ENCODE results near the gene DACT2.

Gene DACT2

GRCh38 chr6:168309183-168309582 lies 10.4 kb downstream of the DACT2 start:
- no peak overlapping the region for H3K4ac ChIP-seq (ENCODE audit: low read depth, low read length)
- no peak overlapping the region for H3K27ac ChIP-seq (ENCODE audit: low read depth, low read length)
- H3K18ac ChIP-seq (ENCODE audit: low read length), result no peak overlapping the region
- DNase-seq, result no peak
- H3K4me1 ChIP-seq (ENCODE audit: control insufficient read depth in 1 of 2, insufficient read depth in 2 of 2, low read length in 2 of 2), result peaks cover 7 to 21% of the 10 kb centered on the region in 2 experiments
- no peaks in the 10 kb centered on the region for H3K27me3 ChIP-seq (ENCODE audit: insufficient read depth, low read length)
- no peak overlapping the region for H3K4me2 ChIP-seq (ENCODE audit: low read length)
- H3K79me1 ChIP-seq (ENCODE audit: low read length), result peaks cover 7% of the 10 kb centered on the region
- peaks cover 0 to 2% of the 10 kb centered on the region in 2 experiments for H3K36me3 ChIP-seq (ENCODE audit: control insufficient read depth in 1 of 2, insufficient read depth in 2 of 2, low read length in 2 of 2)
- H3K9me3 ChIP-seq (ENCODE audit: insufficient read depth, low read depth, low read length), result no peaks in the 10 kb centered on the region
- no peak overlapping the region for H2BK5ac ChIP-seq (ENCODE audit: low read depth, low read length, poor library complexity)
- H2AFZ ChIP-seq (ENCODE audit: insufficient read depth, low read length, poor library complexity), result no peak overlapping the region
- H3K79me2 ChIP-seq (ENCODE audit: control insufficient read depth, insufficient read depth, low read length, poor library complexity), result no peaks in the 10 kb centered on the region
- no peak overlapping the region for H2BK120ac ChIP-seq (ENCODE audit: insufficient read depth, low read length, poor library complexity)
- H4K91ac ChIP-seq (ENCODE audit: low read depth, low read length), result no peak overlapping the region
- no peak overlapping the region for H3K14ac ChIP-seq (ENCODE audit: low read length)
- H4K12ac ChIP-seq (ENCODE audit: low read depth, low read length), result no peak overlapping the region
- no peak overlapping the region for H2AK5ac ChIP-seq (ENCODE audit: low read length)
- H3K23ac ChIP-seq (ENCODE audit: low read length), result no peak overlapping the region
- no peak overlapping the region for H3K4me3 ChIP-seq (ENCODE audit: low read depth, low read length)
- H2BK12ac ChIP-seq (ENCODE audit: low read length), result no peak overlapping the region
- no CpG with 5 or more reads among the region's 30 CpGs for WGBS (ENCODE audit: extremely low coverage, insufficient coverage, insufficient read length)
- no peak overlapping the region for H4K8ac ChIP-seq (ENCODE audit: low read depth, low read length)
- no peak overlapping the region for H3K9ac ChIP-seq (ENCODE audit: low read length)

- no peaks in the 10 kb centered on the region for H3K9me3 ChIP-seq (ENCODE audit: insufficient read depth, low read depth, low read length)
- DNase-seq, result no peak
- H3K27me3 ChIP-seq (ENCODE audit: insufficient read depth, low read length), result no peaks in the 10 kb centered on the region
- no peak overlapping the region for H2BK5ac ChIP-seq (ENCODE audit: low read depth, low read length, poor library complexity)
- no peak overlapping the region for H3K9ac ChIP-seq (ENCODE audit: low read length)
- no CpG with 5 or more reads among the region's 35 CpGs for WGBS (ENCODE audit: extremely low coverage, insufficient coverage, insufficient read length)
- H2BK120ac ChIP-seq (ENCODE audit: insufficient read depth, low read length, poor library complexity), result no peak overlapping the region
- H2BK12ac ChIP-seq (ENCODE audit: low read length), result no peak overlapping the region
- no peak overlapping the region for H2AK5ac ChIP-seq (ENCODE audit: low read length)
- no peak overlapping the region for H3K18ac ChIP-seq (ENCODE audit: low read length)
- no peak overlapping the region for H4K12ac ChIP-seq (ENCODE audit: low read depth, low read length)
- H3K14ac ChIP-seq (ENCODE audit: low read length), result no peak overlapping the region
- no peak overlapping the region for H3K4me2 ChIP-seq (ENCODE audit: low read length)
- H3K4me3 ChIP-seq (ENCODE audit: low read depth, low read length), result no peak overlapping the region
- no peak overlapping the region for H4K8ac ChIP-seq (ENCODE audit: low read depth, low read length)
- no peak overlapping the region for H3K4ac ChIP-seq (ENCODE audit: low read depth, low read length)
- no peak overlapping the region for H3K27ac ChIP-seq (ENCODE audit: low read depth, low read length)
- no peak overlapping the region for H3K23ac ChIP-seq (ENCODE audit: low read length)
- H3K4me1 ChIP-seq (ENCODE audit: control insufficient read depth in 1 of 2, insufficient read depth in 2 of 2, low read length in 2 of 2), result peaks cover 4 to 15% of the 10 kb centered on the region in 2 experiments
- no peaks in the 10 kb centered on the region for H3K79me2 ChIP-seq (ENCODE audit: control insufficient read depth, insufficient read depth, low read length, poor library complexity)
- peaks cover 0 to 2% of the 10 kb centered on the region in 2 experiments for H3K36me3 ChIP-seq (ENCODE audit: control insufficient read depth in 1 of 2, insufficient read depth in 2 of 2, low read length in 2 of 2)
- H3K79me1 ChIP-seq (ENCODE audit: low read length), result peaks cover 3% of the 10 kb centered on the region
- no peak overlapping the region for H4K91ac ChIP-seq (ENCODE audit: low read depth, low read length)
- H2AFZ ChIP-seq (ENCODE audit: insufficient read depth, low read length, poor library complexity), result no peak overlapping the region
Observed at GRCh38 chr6:168308390-168309144, 11.0 kb downstream of the DACT2 start.

GRCh38 chr6:168307695-168308021 lies 11.9 kb downstream of the DACT2 start:
- WGBS (ENCODE audit: extremely low coverage, insufficient coverage, insufficient read length), result no CpG with 5 or more reads among the region's 22 CpGs
- no peak overlapping the region for H3K27ac ChIP-seq (ENCODE audit: low read depth, low read length)
- H3K18ac ChIP-seq (ENCODE audit: low read length), result no peak overlapping the region
- no peak overlapping the region for H2AK5ac ChIP-seq (ENCODE audit: low read length)
- no peak overlapping the region for H3K23ac ChIP-seq (ENCODE audit: low read length)
- peaks cover 3 to 11% of the 10 kb centered on the region in 2 experiments for H3K4me1 ChIP-seq (ENCODE audit: control insufficient read depth in 1 of 2, insufficient read depth in 2 of 2, low read length in 2 of 2)
- H3K27me3 ChIP-seq (ENCODE audit: insufficient read depth, low read length), result no peaks in the 10 kb centered on the region
- H2BK5ac ChIP-seq (ENCODE audit: low read depth, low read length, poor library complexity), result no peak overlapping the region
- H3K4me3 ChIP-seq (ENCODE audit: low read depth, low read length), result no peak overlapping the region
- H3K79me2 ChIP-seq (ENCODE audit: control insufficient read depth, insufficient read depth, low read length, poor library complexity), result no peaks in the 10 kb centered on the region
- no peak overlapping the region for H2BK120ac ChIP-seq (ENCODE audit: insufficient read depth, low read length, poor library complexity)
- H2AFZ ChIP-seq (ENCODE audit: insufficient read depth, low read length, poor library complexity), result no peak overlapping the region
- no peak overlapping the region for H3K4ac ChIP-seq (ENCODE audit: low read depth, low read length)
- H3K4me2 ChIP-seq (ENCODE audit: low read length), result no peak overlapping the region
- H4K91ac ChIP-seq (ENCODE audit: low read depth, low read length), result no peak overlapping the region
- H3K9ac ChIP-seq (ENCODE audit: low read length), result no peak overlapping the region
- peaks cover 0 to 2% of the 10 kb centered on the region in 2 experiments for H3K36me3 ChIP-seq (ENCODE audit: control insufficient read depth in 1 of 2, insufficient read depth in 2 of 2, low read length in 2 of 2)
- DNase-seq, result no peak
- H4K8ac ChIP-seq (ENCODE audit: low read depth, low read length), result no peak overlapping the region
- no peak overlapping the region for H4K12ac ChIP-seq (ENCODE audit: low read depth, low read length)
- H3K14ac ChIP-seq (ENCODE audit: low read length), result no peak overlapping the region
- no peak overlapping the region for H2BK12ac ChIP-seq (ENCODE audit: low read length)
- H3K79me1 ChIP-seq (ENCODE audit: low read length), result no peaks in the 10 kb centered on the region
- H3K9me3 ChIP-seq (ENCODE audit: insufficient read depth, low read depth, low read length), result no peaks in the 10 kb centered on the region

GRCh38 chr6:168307015-168307694 lies 12.4 kb downstream of the DACT2 start:
- H3K4ac ChIP-seq (ENCODE audit: low read depth, low read length), result no peak overlapping the region
- H4K8ac ChIP-seq (ENCODE audit: low read depth, low read length), result no peak overlapping the region
- H2BK12ac ChIP-seq (ENCODE audit: low read length), result no peak overlapping the region
- H3K36me3 ChIP-seq (ENCODE audit: control insufficient read depth in 1 of 2, insufficient read depth in 2 of 2, low read length in 2 of 2), result peaks cover 0 to 2% of the 10 kb centered on the region in 2 experiments
- H3K27me3 ChIP-seq (ENCODE audit: insufficient read depth, low read length), result no peaks in the 10 kb centered on the region
- peaks cover 3 to 14% of the 10 kb centered on the region in 2 experiments for H3K4me1 ChIP-seq (ENCODE audit: control insufficient read depth in 1 of 2, insufficient read depth in 2 of 2, low read length in 2 of 2)
- no peaks in the 10 kb centered on the region for H3K9me3 ChIP-seq (ENCODE audit: insufficient read depth, low read depth, low read length)
- no peak overlapping the region for H3K4me2 ChIP-seq (ENCODE audit: low read length)
- no peak overlapping the region for H4K91ac ChIP-seq (ENCODE audit: low read depth, low read length)
- H3K14ac ChIP-seq (ENCODE audit: low read length), result no peak overlapping the region
- H3K4me3 ChIP-seq (ENCODE audit: low read depth, low read length), result no peak overlapping the region
- DNase-seq, result no peak
- no peak overlapping the region for H3K23ac ChIP-seq (ENCODE audit: low read length)
- H3K79me2 ChIP-seq (ENCODE audit: control insufficient read depth, insufficient read depth, low read length, poor library complexity), result no peaks in the 10 kb centered on the region
- no peak overlapping the region for H3K9ac ChIP-seq (ENCODE audit: low read length)
- no peak overlapping the region for H4K12ac ChIP-seq (ENCODE audit: low read depth, low read length)
- no peak overlapping the region for H2BK120ac ChIP-seq (ENCODE audit: insufficient read depth, low read length, poor library complexity)
- H2AK5ac ChIP-seq (ENCODE audit: low read length), result no peak overlapping the region
- H3K18ac ChIP-seq (ENCODE audit: low read length), result no peak overlapping the region
- WGBS (ENCODE audit: extremely low coverage, insufficient coverage, insufficient read length), result no CpG with 5 or more reads among the region's 30 CpGs
- H3K79me1 ChIP-seq (ENCODE audit: low read length), result no peaks in the 10 kb centered on the region
- no peak overlapping the region for H2BK5ac ChIP-seq (ENCODE audit: low read depth, low read length, poor library complexity)
- no peak overlapping the region for H3K27ac ChIP-seq (ENCODE audit: low read depth, low read length)
- H2AFZ ChIP-seq (ENCODE audit: insufficient read depth, low read length, poor library complexity), result no peak overlapping the region

Data from trophoblast cell (in vitro differentiated cells and primary cell).